Keratinocyte (primary cell): ENCODE results near the gene SFMBT2. TPM values are rescaled to one million over a fixed set of nuclear protein-coding genes. Genes with fewer than 3 reads are reported as not detected.

Experiments
- DNase-seq: peaks from one replicate; pipeline ENCODE4 v3.0.0-alpha.2; 2011; ENCODE audit warnings: low read depth, missing footprints, low spot score
- FAIRE-seq: peaks from 2 replicates; lab custom pipeline; 2011; peaks lifted over from hg19 to GRCh38; lab: Jason Lieb, UNC
- H2AFZ ChIP-seq: 2 replicates; pipeline ENCODE4 v1.6.0; 2012; ENCODE audit warnings: low read length, control low read depth, inconsistent platforms; ENCODE audit not compliant: control insufficient read depth
- H3K27ac ChIP-seq: 2 replicates; pipeline ENCODE4 v1.5.1; 2011; ENCODE audit warnings: low read length; ENCODE audit not compliant: control insufficient read depth, insufficient read depth
- H3K27me3 ChIP-seq: 3 replicates; pipeline ENCODE4 v1.6.0; 2011; ENCODE audit warnings: low read length; ENCODE audit not compliant: control insufficient read depth, insufficient read depth; ENCODE audit errors: extremely low read depth
- H3K36me3 ChIP-seq, 2 experiments: 2 replicates in 1 of 2; 3 replicates in 1 of 2; pipeline ENCODE4 v1.5.1; 2011; ENCODE audit warnings: low read length in 2 of 2, mild to moderate bottlenecking in 1 of 2; ENCODE audit not compliant: control insufficient read depth in 2 of 2, insufficient read depth in 2 of 2; ENCODE audit errors: extremely low read depth in 1 of 2
- H3K4me1 ChIP-seq: 3 replicates; pipeline ENCODE4 v1.5.1; 2011; ENCODE audit warnings: low read length; ENCODE audit not compliant: control insufficient read depth, insufficient read depth; ENCODE audit errors: extremely low read depth
- H3K4me2 ChIP-seq: 3 replicates; pipeline ENCODE4 v1.6.0; 2011; ENCODE audit warnings: low read depth, low read length; ENCODE audit not compliant: control insufficient read depth, insufficient read depth; ENCODE audit errors: extremely low read depth
- H3K4me3 ChIP-seq, 3 experiments: fragments of 200-600 bp in 1 of 3; sonication (generic) in 1 of 3; 2 replicates in 2 of 3; 3 replicates in 1 of 3; pipeline ENCODE4 v1.5.1; 2011 to 2016; ENCODE audit warnings: low read length in 3 of 3, mild to moderate bottlenecking in 3 of 3, control low read depth in 2 of 3, inconsistent platforms in 1 of 3, low read depth in 1 of 3, mixed read lengths in 1 of 3, mixed run types in 1 of 3, moderate library complexity in 1 of 3; ENCODE audit not compliant: control insufficient read depth in 2 of 3, insufficient read depth in 2 of 3; ENCODE audit errors: extremely low read depth in 1 of 3
- H3K79me2 ChIP-seq: 2 replicates; pipeline ENCODE4 v1.6.0; 2012; ENCODE audit warnings: low read length; ENCODE audit not compliant: control insufficient read depth, insufficient read depth
- H3K9ac ChIP-seq: 3 replicates; pipeline ENCODE4 v1.6.0; 2011; ENCODE audit warnings: low read length; ENCODE audit not compliant: control insufficient read depth, insufficient read depth; ENCODE audit errors: extremely low read depth
- H3K9me1 ChIP-seq: 3 replicates; pipeline ENCODE4 v1.6.0; 2011; ENCODE audit warnings: low read length; ENCODE audit not compliant: control insufficient read depth, insufficient read depth; ENCODE audit errors: extremely low read depth
- H3K9me3 ChIP-seq: 2 replicates; pipeline ENCODE4 v1.5.1; 2012; ENCODE audit warnings: low read depth, low read length; ENCODE audit not compliant: control insufficient read depth
- H4K20me1 ChIP-seq: 3 replicates; pipeline ENCODE4 v1.6.0; 2011; ENCODE audit warnings: low read length; ENCODE audit not compliant: control insufficient read depth, insufficient read depth; ENCODE audit errors: extremely low read depth
- EZH2 ChIP-seq: IDR thresholded peaks from one replicate; pipeline ENCODE4 v1.6.1; 2012; ENCODE audit warnings: inconsistent platforms, mild to moderate bottlenecking, low read length, moderate library complexity
- dilution Hi-C: fragments of 300-500 bp; cut with MboI; formaldehyde crosslinking; loops from one replicate; pipeline ENCODE4 v1.7.0; 2020; ENCODE audit warnings: low sequenced_read_pairs; ENCODE audit not compliant: extremely low pct_ligation_motif_present
- polyA plus RNA-seq, 5 experiments: library from polyadenylated mRNA; depleted of rRNA in 3 of 5; stranded (reverse) in 3 of 5; stranded (forward) in 1 of 5; unstranded in 1 of 5; fragments of >200 nt; gene quantifications; 1 replicate in 1 of 5; 2 replicates in 3 of 5; 3 replicates in 1 of 5; pipeline versions ENCODE4 v1.2.1 to v1.2.3, GENCODE V29; 2011 to 2012; ENCODE audit warnings: missing spikeins in 2 of 5, low read depth in 1 of 5, low replicate concordance in 1 of 5
- TF ChIP-seq, protein P1 (sequence below), 3 experiments: IDR thresholded peaks in 1 of 3; conservative IDR thresholded peaks in 1 of 3; optimal IDR thresholded peaks in 1 of 3; 2 replicates in 2 of 3; 3 replicates in 1 of 3; pipeline versions ENCODE3 to v1.5.1; 2011; ENCODE audit warnings: low read length in 3 of 3, mild to moderate bottlenecking in 3 of 3, moderate library complexity in 2 of 3, control low read depth in 1 of 3, inconsistent platforms in 1 of 3; ENCODE audit not compliant: insufficient read depth in 2 of 3; ENCODE audit errors: extremely low read depth in 1 of 3

The SFMBT2 gene
- polyA plus RNA-seq, 1 donor (not counting 4 experiments of a cell fraction or from before 2014, with no cell fraction given): 0.71 TPM

DNA sequence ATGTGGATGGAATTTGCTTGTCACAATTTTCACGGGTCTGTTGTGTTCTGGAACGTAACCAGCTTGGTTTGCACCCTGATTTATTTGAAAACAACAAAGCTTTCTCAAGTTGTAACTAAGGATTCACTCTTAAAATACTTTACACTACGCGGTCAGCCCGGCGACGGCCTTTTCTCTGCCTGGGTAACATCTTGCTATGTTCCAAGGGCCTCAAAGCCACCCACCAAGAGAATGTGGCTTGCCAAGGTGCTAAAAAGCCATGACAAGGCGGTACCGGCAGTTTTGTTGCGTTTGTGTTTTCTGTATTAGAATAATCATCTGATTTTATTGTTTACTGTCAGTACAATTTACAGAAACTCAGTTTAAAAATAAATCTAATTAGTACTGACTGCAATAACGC lies 220.9 kb downstream of the SFMBT2 start:
- H3K9ac ChIP-seq: no peak overlapping the region
- H3K4me2 ChIP-seq: no peak overlapping the region
- no peaks in the 10 kb centered on the region for H3K36me3 ChIP-seq
- TF ChIP-seq EZH2: no peak
- TF ChIP-seq, protein P1, sequence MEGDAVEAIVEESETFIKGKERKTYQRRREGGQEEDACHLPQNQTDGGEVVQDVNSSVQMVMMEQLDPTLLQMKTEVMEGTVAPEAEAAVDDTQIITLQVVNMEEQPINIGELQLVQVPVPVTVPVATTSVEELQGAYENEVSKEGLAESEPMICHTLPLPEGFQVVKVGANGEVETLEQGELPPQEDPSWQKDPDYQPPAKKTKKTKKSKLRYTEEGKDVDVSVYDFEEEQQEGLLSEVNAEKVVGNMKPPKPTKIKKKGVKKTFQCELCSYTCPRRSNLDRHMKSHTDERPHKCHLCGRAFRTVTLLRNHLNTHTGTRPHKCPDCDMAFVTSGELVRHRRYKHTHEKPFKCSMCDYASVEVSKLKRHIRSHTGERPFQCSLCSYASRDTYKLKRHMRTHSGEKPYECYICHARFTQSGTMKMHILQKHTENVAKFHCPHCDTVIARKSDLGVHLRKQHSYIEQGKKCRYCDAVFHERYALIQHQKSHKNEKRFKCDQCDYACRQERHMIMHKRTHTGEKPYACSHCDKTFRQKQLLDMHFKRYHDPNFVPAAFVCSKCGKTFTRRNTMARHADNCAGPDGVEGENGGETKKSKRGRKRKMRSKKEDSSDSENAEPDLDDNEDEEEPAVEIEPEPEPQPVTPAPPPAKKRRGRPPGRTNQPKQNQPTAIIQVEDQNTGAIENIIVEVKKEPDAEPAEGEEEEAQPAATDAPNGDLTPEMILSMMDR (optimal IDR thresholded peaks at IDR 0.05 in 1 of 3, IDR thresholded peaks at IDR 0.05 in 1 of 3, conservative IDR thresholded peaks at IDR 0.05 in 1 of 3; ENCODE audit: extremely low read depth in 1 of 3, insufficient read depth in 2 of 3, low read length in 3 of 3): no peak
- H3K9me1 ChIP-seq: no peaks in the 10 kb centered on the region
- no peak for FAIRE-seq
- no peaks in the 10 kb centered on the region for H3K4me1 ChIP-seq
- no peaks in the 10 kb centered on the region for H3K79me2 ChIP-seq
- no peak overlapping the region for H3K4me3 ChIP-seq
- H3K27ac ChIP-seq: no peak overlapping the region
- H3K9me3 ChIP-seq: no peaks in the 10 kb centered on the region
- no peaks in the 10 kb centered on the region for H4K20me1 ChIP-seq
- no peak for DNase-seq
- dilution Hi-C loops: no loop called here
- no peaks in the 10 kb centered on the region for H3K27me3 ChIP-seq
- no peak overlapping the region for H2AFZ ChIP-seq

GRCh38 chr10:7188456-7189050 lies 222.3 kb downstream of the SFMBT2 start:
- H4K20me1 ChIP-seq: no peaks in the 10 kb centered on the region
- H3K79me2 ChIP-seq: no peaks in the 10 kb centered on the region
- FAIRE-seq (no peak), DNase-seq (no peak)
- no peak overlapping the region for H3K27ac ChIP-seq
- H3K4me3 ChIP-seq: no peak overlapping the region
- H3K36me3 ChIP-seq: no peaks in the 10 kb centered on the region
- H3K9me3 ChIP-seq: no peaks in the 10 kb centered on the region
- H3K9ac ChIP-seq: no peak overlapping the region
- no peaks in the 10 kb centered on the region for H3K4me1 ChIP-seq
- H3K9me1 ChIP-seq: no peaks in the 10 kb centered on the region
- dilution Hi-C loops: no loop called here
- H2AFZ ChIP-seq: no peak overlapping the region
- H3K27me3 ChIP-seq: no peaks in the 10 kb centered on the region
- no peak overlapping the region for H3K4me2 ChIP-seq
- no peak for TF ChIP-seq EZH2
- TF ChIP-seq, protein P1 (optimal IDR thresholded peaks at IDR 0.05 in 1 of 3, IDR thresholded peaks at IDR 0.05 in 1 of 3, conservative IDR thresholded peaks at IDR 0.05 in 1 of 3; ENCODE audit: extremely low read depth in 1 of 3, insufficient read depth in 2 of 3, low read length in 3 of 3): no peak
